H1 (cell line): ENCODE measurements around the gene SMR3A. TPM values are rescaled to one million over a fixed set of nuclear protein-coding genes. Genes with fewer than 3 reads are reported as not detected.

Experiments used
- CBX8 ChIP-seq: fragments of 300-800, 300-1000 bp; sonication (generic); IDR thresholded peaks from 2 replicates; pipeline ENCODE4 v1.7.1; 2016; ENCODE audit warnings: low read depth, low read length, borderline replicate concordance
- CHD1 ChIP-seq: IDR thresholded peaks from 2 replicates; pipeline ENCODE4 v1.6.1; 2012; ENCODE audit warnings: low read depth, low read length, improper control_type of control experiment
- CREB1 ChIP-seq: IDR thresholded peaks from 2 replicates; pipeline ENCODE4 v1.6.1; 2012; ENCODE audit warnings: inconsistent platforms
- GTF2F1 ChIP-seq: IDR thresholded peaks from 2 replicates; pipeline ENCODE4 v1.6.1; 2012; ENCODE audit warnings: low read depth, low read length, improper control_type of control experiment, borderline replicate concordance
- KDM1A ChIP-seq: fragments of 200-600, 300-600 bp; sonication (generic); IDR thresholded peaks from 2 replicates; pipeline ENCODE4 v1.7.1; 2016; ENCODE audit warnings: mild to moderate bottlenecking, low read length, borderline replicate concordance
- KDM4A ChIP-seq: IDR thresholded peaks from one replicate; pipeline ENCODE4 v1.7.1; 2012; ENCODE audit warnings: low read depth, mild to moderate bottlenecking, moderate library complexity, low read length, inconsistent platforms; ENCODE audit not compliant: severe bottlenecking
- KDM5A ChIP-seq: fragments of 200-600 bp; IDR thresholded peaks from 2 replicates; pipeline ENCODE4 v1.7.1; 2012; ENCODE audit warnings: mild to moderate bottlenecking, low read length, inconsistent platforms, mixed read lengths
- MAFK ChIP-seq: IDR thresholded peaks from 2 replicates; pipeline ENCODE4 v1.6.1; 2012; ENCODE audit warnings: low read depth, mild to moderate bottlenecking, improper control_type of control experiment, low read length
- RNF2 ChIP-seq: fragments of 200-900, 300-1000 bp; sonication (generic); IDR thresholded peaks from 2 replicates; pipeline ENCODE4 v1.7.1; 2016; ENCODE audit warnings: borderline replicate concordance, low read depth, mild to moderate bottlenecking, antibody characterized with exemption, low read length; ENCODE audit not compliant: poor library complexity, severe bottlenecking; ENCODE audit errors: missing control alignments
- TEAD4 ChIP-seq: IDR thresholded peaks from 2 replicates; pipeline ENCODE4 v1.6.1; 2012; ENCODE audit warnings: low read depth, low read length, inconsistent platforms, mixed read lengths
- polyA plus RNA-seq, 7 experiments: library from polyadenylated mRNA; depleted of rRNA in 3 of 7; stranded (reverse) in 5 of 7; unstranded in 2 of 7; fragments of >200 nt in 5 of 7; fragments of 200-250 nt in 2 of 7; gene quantifications; 1 replicate in 5 of 7; 2 replicates in 1 of 7; 4 replicates in 1 of 7; pipeline versions ENCODE4 v1.2.1 to v1.2.3, GENCODE V29; 2011 to 2013; ENCODE audit warnings: missing spikeins in 2 of 7, mixed read lengths in 2 of 7
- total RNA-seq: library from RNA; stranded (reverse); fragmentation: NEBNext Ultra II Directional; extraction: Animal tissue kit (Norgen Biotek cat#: 25700); gene quantifications from 2 replicates; pipeline ENCODE4 v1.2.1, GENCODE V29; 2021
- TF ChIP-seq, protein P1 (sequence below): fragments of 300-600 bp; sonication (generic); IDR thresholded peaks from 2 replicates; pipeline ENCODE4 v1.7.1; 2012; ENCODE audit warnings: low read length, moderate library complexity, mild to moderate bottlenecking, inconsistent platforms; ENCODE audit not compliant: insufficient replicate concordance

The SMR3A gene
- total and polyA plus RNA-seq, 2 of the 8 experiments (the other 6 are each of a cell fraction or from before 2014, with no cell fraction given) = not detected

DNA sequence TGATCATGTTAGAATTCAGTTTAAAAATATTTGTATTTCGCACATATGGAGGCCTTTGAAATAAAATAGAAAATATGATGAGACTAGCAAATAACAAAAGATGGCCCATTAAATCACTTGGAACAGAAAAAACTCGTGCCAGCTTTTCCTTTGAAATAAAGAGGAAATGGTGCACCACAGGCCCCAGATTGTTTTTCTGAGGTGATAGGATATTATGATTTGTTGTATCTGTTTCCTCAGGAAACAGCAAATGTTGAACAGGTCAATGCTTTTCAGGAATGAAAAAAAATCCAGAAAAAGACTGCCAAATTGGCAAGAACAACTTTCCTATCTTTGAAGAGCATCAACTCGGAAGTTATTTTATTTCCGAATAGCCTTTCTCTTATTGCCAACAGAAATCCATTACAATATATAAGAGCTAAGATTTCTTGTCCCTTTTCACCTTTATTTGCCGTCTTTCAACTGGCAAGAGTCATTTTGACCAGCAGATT lies 22.2 kb downstream of the SMR3A start, which contains the start of gene SMR3B (continued):
- TF ChIP-seq, protein P1, sequence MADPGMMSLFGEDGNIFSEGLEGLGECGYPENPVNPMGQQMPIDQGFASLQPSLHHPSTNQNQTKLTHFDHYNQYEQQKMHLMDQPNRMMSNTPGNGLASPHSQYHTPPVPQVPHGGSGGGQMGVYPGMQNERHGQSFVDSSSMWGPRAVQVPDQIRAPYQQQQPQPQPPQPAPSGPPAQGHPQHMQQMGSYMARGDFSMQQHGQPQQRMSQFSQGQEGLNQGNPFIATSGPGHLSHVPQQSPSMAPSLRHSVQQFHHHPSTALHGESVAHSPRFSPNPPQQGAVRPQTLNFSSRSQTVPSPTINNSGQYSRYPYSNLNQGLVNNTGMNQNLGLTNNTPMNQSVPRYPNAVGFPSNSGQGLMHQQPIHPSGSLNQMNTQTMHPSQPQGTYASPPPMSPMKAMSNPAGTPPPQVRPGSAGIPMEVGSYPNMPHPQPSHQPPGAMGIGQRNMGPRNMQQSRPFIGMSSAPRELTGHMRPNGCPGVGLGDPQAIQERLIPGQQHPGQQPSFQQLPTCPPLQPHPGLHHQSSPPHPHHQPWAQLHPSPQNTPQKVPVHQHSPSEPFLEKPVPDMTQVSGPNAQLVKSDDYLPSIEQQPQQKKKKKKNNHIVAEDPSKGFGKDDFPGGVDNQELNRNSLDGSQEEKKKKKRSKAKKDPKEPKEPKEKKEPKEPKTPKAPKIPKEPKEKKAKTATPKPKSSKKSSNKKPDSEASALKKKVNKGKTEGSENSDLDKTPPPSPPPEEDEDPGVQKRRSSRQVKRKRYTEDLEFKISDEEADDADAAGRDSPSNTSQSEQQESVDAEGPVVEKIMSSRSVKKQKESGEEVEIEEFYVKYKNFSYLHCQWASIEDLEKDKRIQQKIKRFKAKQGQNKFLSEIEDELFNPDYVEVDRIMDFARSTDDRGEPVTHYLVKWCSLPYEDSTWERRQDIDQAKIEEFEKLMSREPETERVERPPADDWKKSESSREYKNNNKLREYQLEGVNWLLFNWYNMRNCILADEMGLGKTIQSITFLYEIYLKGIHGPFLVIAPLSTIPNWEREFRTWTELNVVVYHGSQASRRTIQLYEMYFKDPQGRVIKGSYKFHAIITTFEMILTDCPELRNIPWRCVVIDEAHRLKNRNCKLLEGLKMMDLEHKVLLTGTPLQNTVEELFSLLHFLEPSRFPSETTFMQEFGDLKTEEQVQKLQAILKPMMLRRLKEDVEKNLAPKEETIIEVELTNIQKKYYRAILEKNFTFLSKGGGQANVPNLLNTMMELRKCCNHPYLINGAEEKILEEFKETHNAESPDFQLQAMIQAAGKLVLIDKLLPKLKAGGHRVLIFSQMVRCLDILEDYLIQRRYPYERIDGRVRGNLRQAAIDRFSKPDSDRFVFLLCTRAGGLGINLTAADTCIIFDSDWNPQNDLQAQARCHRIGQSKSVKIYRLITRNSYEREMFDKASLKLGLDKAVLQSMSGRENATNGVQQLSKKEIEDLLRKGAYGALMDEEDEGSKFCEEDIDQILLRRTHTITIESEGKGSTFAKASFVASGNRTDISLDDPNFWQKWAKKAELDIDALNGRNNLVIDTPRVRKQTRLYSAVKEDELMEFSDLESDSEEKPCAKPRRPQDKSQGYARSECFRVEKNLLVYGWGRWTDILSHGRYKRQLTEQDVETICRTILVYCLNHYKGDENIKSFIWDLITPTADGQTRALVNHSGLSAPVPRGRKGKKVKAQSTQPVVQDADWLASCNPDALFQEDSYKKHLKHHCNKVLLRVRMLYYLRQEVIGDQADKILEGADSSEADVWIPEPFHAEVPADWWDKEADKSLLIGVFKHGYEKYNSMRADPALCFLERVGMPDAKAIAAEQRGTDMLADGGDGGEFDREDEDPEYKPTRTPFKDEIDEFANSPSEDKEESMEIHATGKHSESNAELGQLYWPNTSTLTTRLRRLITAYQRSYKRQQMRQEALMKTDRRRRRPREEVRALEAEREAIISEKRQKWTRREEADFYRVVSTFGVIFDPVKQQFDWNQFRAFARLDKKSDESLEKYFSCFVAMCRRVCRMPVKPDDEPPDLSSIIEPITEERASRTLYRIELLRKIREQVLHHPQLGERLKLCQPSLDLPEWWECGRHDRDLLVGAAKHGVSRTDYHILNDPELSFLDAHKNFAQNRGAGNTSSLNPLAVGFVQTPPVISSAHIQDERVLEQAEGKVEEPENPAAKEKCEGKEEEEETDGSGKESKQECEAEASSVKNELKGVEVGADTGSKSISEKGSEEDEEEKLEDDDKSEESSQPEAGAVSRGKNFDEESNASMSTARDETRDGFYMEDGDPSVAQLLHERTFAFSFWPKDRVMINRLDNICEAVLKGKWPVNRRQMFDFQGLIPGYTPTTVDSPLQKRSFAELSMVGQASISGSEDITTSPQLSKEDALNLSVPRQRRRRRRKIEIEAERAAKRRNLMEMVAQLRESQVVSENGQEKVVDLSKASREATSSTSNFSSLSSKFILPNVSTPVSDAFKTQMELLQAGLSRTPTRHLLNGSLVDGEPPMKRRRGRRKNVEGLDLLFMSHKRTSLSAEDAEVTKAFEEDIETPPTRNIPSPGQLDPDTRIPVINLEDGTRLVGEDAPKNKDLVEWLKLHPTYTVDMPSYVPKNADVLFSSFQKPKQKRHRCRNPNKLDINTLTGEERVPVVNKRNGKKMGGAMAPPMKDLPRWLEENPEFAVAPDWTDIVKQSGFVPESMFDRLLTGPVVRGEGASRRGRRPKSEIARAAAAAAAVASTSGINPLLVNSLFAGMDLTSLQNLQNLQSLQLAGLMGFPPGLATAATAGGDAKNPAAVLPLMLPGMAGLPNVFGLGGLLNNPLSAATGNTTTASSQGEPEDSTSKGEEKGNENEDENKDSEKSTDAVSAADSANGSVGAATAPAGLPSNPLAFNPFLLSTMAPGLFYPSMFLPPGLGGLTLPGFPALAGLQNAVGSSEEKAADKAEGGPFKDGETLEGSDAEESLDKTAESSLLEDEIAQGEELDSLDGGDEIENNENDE = no peak
- TF ChIP-seq RNF2 (no peak), CREB1 (no peak), KDM4A (no peak), KDM1A (no peak), GTF2F1 (no peak), TEAD4 (no peak), CHD1 (no peak), KDM5A (no peak), MAFK (no peak), CBX8 (no peak)
